Endothelial cell of umbilical vein (primary cell): ENCODE data around the gene PPEF1. TPM values are rescaled to one million over a fixed set of nuclear protein-coding genes. Genes with fewer than 3 reads are reported as not detected.

Source experiments
- BruUV-seq: library from RNA; stranded (reverse); fragments of 400-500 nt; replicated peaks from 2 replicates; lab custom pipeline; 2021; lab: Mats Ljungman, UMichigan
- CTCF ChIA-PET: fragments of 300-600, 350-600 bp; sonication (Branson Sonifier 250); formaldehyde crosslinking; loops from one replicate; lab custom pipeline; 2021; ENCODE audit warnings: antibody characterized with exemption, inconsistent platforms; lab: Charles Lee
- POLR2A ChIA-PET: fragments of 300-600, 350-600 bp; sonication (Branson Sonifier 250); formaldehyde crosslinking; loops from one replicate; lab custom pipeline; 2021; ENCODE audit warnings: antibody characterized with exemption, inconsistent platforms; lab: Charles Lee
- DNase-seq: peaks from one replicate; pipeline ENCODE4 v3.0.0-alpha.2; 2011; ENCODE audit warnings: low read depth, low spot score
- FAIRE-seq: peaks from 2 replicates; lab custom pipeline; 2011; peaks lifted over from hg19 to GRCh38; lab: Jason Lieb, UNC
- H2AFZ ChIP-seq: 2 replicates; pipeline ENCODE4 v1.6.0; 2012; ENCODE audit warnings: low read depth, low read length, control low read depth, inconsistent platforms
- H3K27ac ChIP-seq: 2 replicates; pipeline ENCODE4 v1.5.1; 2011; ENCODE audit warnings: low read depth, mild to moderate bottlenecking, control low read depth, low read length, moderate library complexity; ENCODE audit not compliant: insufficient read depth
- H3K27me3 ChIP-seq, 2 experiments: 2 replicates each; pipeline versions ENCODE4 v1.6.0 to v1.6.1; 2011; ENCODE audit warnings: low read length in 2 of 2, mixed read lengths in 1 of 2; ENCODE audit not compliant: control insufficient read depth in 2 of 2, insufficient read depth in 2 of 2
- H3K36me3 ChIP-seq, 2 experiments: 2 replicates in 1 of 2; 3 replicates in 1 of 2; pipeline ENCODE4 v1.5.1; 2011; ENCODE audit warnings: low read length in 2 of 2, mild to moderate bottlenecking in 1 of 2, moderate library complexity in 1 of 2; ENCODE audit not compliant: control insufficient read depth in 2 of 2, insufficient read depth in 2 of 2; ENCODE audit errors: extremely low read depth in 1 of 2
- H3K4me1 ChIP-seq: 3 replicates; pipeline ENCODE4 v1.5.1; 2011; ENCODE audit warnings: mild to moderate bottlenecking, low read length; ENCODE audit not compliant: control insufficient read depth, insufficient read depth; ENCODE audit errors: extremely low read depth
- H3K4me2 ChIP-seq: 2 replicates; pipeline ENCODE4 v1.6.1; 2011; ENCODE audit warnings: low read length, control low read depth, mixed read lengths; ENCODE audit not compliant: insufficient read depth
- H3K4me3 ChIP-seq, 3 experiments: fragments of 200-600 bp in 1 of 3; sonication (generic), shearing (Covaris generic) in 1 of 3; replicated peaks in 1 of 3; 2 replicates each; pipeline ENCODE4 v1.5.1; 2011 to 2016; ENCODE audit warnings: control low read depth in 3 of 3, low read length in 3 of 3, mild to moderate bottlenecking in 2 of 3, inconsistent platforms in 1 of 3, low read depth in 1 of 3, moderate library complexity in 1 of 3; ENCODE audit not compliant: insufficient read depth in 1 of 3
- H3K79me2 ChIP-seq: 2 replicates; pipeline ENCODE4 v1.6.0; 2012; ENCODE audit warnings: low read length, inconsistent platforms; ENCODE audit not compliant: control insufficient read depth, insufficient read depth
- H3K9ac ChIP-seq: replicated peaks from 2 replicates; pipeline ENCODE3; 2011; ENCODE audit warnings: low read length, control low read depth; ENCODE audit not compliant: insufficient read depth; ENCODE audit errors: extremely low read depth
- H3K9me1 ChIP-seq: replicated peaks from 3 replicates; pipeline ENCODE4 v1.6.0; 2011; ENCODE audit warnings: mild to moderate bottlenecking, low read length; ENCODE audit not compliant: control insufficient read depth, insufficient read depth; ENCODE audit errors: extremely low read depth
- H3K9me3 ChIP-seq: replicated peaks from 2 replicates; pipeline ENCODE4 v1.5.1; 2012; ENCODE audit warnings: low read length, inconsistent platforms; ENCODE audit not compliant: control insufficient read depth, insufficient read depth
- H4K20me1 ChIP-seq: replicated peaks from 2 replicates; pipeline ENCODE3; 2011; ENCODE audit warnings: mild to moderate bottlenecking, low read length; ENCODE audit not compliant: control insufficient read depth, insufficient read depth; ENCODE audit errors: extremely low read depth
- CTCF ChIP-seq, 2 donors: IDR thresholded peaks; 1 replicate in 1 of 2; 2 replicates in 1 of 2; pipeline ENCODE4 v1.5.1; 2011; ENCODE audit warnings: low read length in 2 of 2, mild to moderate bottlenecking in 2 of 2, moderate library complexity in 2 of 2, control low read depth in 1 of 2, inconsistent platforms in 1 of 2, low read depth in 1 of 2; ENCODE audit not compliant: insufficient read depth in 1 of 2; ENCODE audit errors: extremely low read depth in 1 of 2
- EZH2 ChIP-seq: IDR thresholded peaks from 2 replicates; pipeline ENCODE4 v1.6.1; 2012; ENCODE audit warnings: borderline replicate concordance, low read depth, mild to moderate bottlenecking, moderate library complexity, low read length, inconsistent platforms; ENCODE audit not compliant: severe bottlenecking
- FOS ChIP-seq: IDR thresholded peaks from 2 replicates; pipeline ENCODE4 v1.6.1; 2011; ENCODE audit warnings: mild to moderate bottlenecking, low read length, moderate library complexity, borderline replicate concordance; ENCODE audit not compliant: insufficient read depth
- GATA2 ChIP-seq: IDR thresholded peaks from 2 replicates; pipeline ENCODE4 v1.7.0; 2011; ENCODE audit warnings: low read depth, mild to moderate bottlenecking, moderate library complexity, mixed read lengths, low read length; ENCODE audit not compliant: insufficient read length, insufficient read depth
- JUN ChIP-seq: IDR thresholded peaks from 2 replicates; pipeline ENCODE4 v1.6.1; 2011; ENCODE audit warnings: borderline replicate concordance, low read depth; ENCODE audit not compliant: insufficient read length, insufficient read depth
- MAX ChIP-seq: IDR thresholded peaks from 2 replicates; pipeline ENCODE4 v1.6.1; 2011; ENCODE audit not compliant: insufficient read depth, insufficient read length
- MYC ChIP-seq: IDR thresholded peaks from one replicate; pipeline ENCODE4 v1.6.1; 2011; ENCODE audit warnings: mild to moderate bottlenecking, low read depth, low read length
- POLR2A ChIP-seq: IDR thresholded peaks from 2 replicates; pipeline ENCODE4 v1.6.1; 2012; ENCODE audit warnings: low read depth, mild to moderate bottlenecking, control low read depth, low read length
- POLR2AphosphoS5 ChIP-seq: IDR thresholded peaks from 2 replicates; pipeline ENCODE4 v1.6.1; 2012; ENCODE audit warnings: low read depth, mild to moderate bottlenecking, control low read depth, low read length, moderate library complexity; ENCODE audit not compliant: insufficient read depth
- dilution Hi-C: fragments of 300-500 bp; cut with MboI; formaldehyde crosslinking; loops from one replicate; pipeline ENCODE4 v1.15.0; 2019; ENCODE audit warnings: low sequenced_read_pairs; ENCODE audit not compliant: extremely low pct_ligation_motif_present
- intact Hi-C: fragments of 100-400 bp; cut with micrococcal nuclease; formaldehyde crosslinking; loops from one replicate; pipeline ENCODE4 v1.10.0; 2022
- polyA plus RNA-seq, 4 experiments: library from polyadenylated mRNA; depleted of rRNA in 3 of 4; stranded (reverse) in 3 of 4; unstranded in 1 of 4; fragments of >200 nt; gene quantifications; 2 replicates each; pipeline versions ENCODE4 v1.2.1 to v1.2.3, GENCODE V29; 2011 to 2012; ENCODE audit warnings: missing spikeins in 1 of 4
- total RNA-seq: library from RNA; stranded (reverse); gene quantifications from 2 replicates; pipeline ENCODE4 v1.2.3, GENCODE V29; 2021

The PPEF1 gene
- total and polyA plus RNA-seq, 2 donors (not counting 3 experiments of a cell fraction or from before 2014, with no cell fraction given): not detected

- H3K9me1 ChIP-seq: no peaks in the 10 kb centered on the region
- H3K9me3 ChIP-seq: no peaks in the 10 kb centered on the region
- H3K79me2 ChIP-seq: no peaks in the 10 kb centered on the region
- no peak overlapping the region for H3K27ac ChIP-seq
- intact Hi-C loops (no loop called here), dilution Hi-C loops (no loop called here)
- ChIA-PET CTCF (no interaction called here), POLR2A (no interaction called here)
- no peaks in the 10 kb centered on the region for H3K4me1 ChIP-seq
- TF ChIP-seq EZH2 (no peak), CTCF (IDR thresholded peaks at IDR 0.05; ENCODE audit: extremely low read depth in 1 of 2, insufficient read depth in 1 of 2, low read depth in 1 of 2, low read length in 2 of 2) (no peak), POLR2AphosphoS5 (no peak), MYC (no peak), MAX (no peak), JUN (no peak), FOS (no peak), GATA2 (no peak), POLR2A (no peak)
- H3K4me2 ChIP-seq: no peak overlapping the region
- H3K27me3 ChIP-seq: no peaks in the 10 kb centered on the region
- BruUV-seq: no TSS peak
- H3K9ac ChIP-seq: no peak overlapping the region
- no peaks in the 10 kb centered on the region for H3K36me3 ChIP-seq
- H3K4me3 ChIP-seq: no peak overlapping the region
- DNase-seq (no peak), FAIRE-seq (no peak)
- no peak overlapping the region for H2AFZ ChIP-seq
- no peaks in the 10 kb centered on the region for H4K20me1 ChIP-seq
These were observed 41.1 kb downstream of the PPEF1 start for GRCh38 chrX:18748499-18748898.
